GDM1 (cell line): ENCODE results near the gene GNAO1.

ENCODE experiments used
- DNase-seq: peaks from one replicate; lab custom pipeline; 2025; lab: John Stamatoyannopoulos, UW

The GNAO1 gene

DNA sequence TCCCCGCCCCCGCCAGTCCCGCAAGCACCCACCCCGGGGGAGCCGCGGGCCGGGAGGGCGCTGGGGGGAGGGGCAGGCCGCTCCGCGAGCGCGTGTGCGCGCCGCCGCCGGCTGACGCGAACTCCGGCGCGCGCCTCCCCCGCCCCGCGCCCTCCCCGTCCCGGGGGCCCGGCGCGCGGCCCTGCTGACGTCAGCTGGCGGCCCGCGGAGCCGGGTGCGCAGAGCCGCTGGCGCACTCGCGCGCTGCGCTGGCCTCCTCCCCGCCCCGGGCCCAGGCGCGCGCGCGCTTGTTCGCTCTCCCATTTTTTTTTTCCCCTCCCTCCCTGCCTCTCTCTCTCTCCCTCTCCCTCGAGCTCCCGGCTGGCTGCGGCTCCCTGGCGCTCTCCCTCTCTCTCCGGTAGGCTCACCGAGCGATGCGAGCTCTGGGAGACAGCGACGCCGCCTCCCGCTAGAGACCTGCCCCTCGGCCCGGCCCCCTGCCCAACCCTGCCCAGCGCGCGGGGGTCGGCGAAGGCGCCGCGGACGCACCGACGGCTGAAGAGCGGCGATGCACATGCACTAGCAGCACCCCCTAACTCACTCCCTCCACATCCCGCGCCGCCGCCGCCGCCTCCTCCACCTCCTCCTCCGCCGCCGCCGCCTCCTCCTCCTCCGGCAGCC lies at the start of gene GNAO1:
GNAO1 (plus strand) TSS at position 334 of the 660 bp plus-strand sequence. CDS start 747 bp downstream, outside the sequence.
- no peak for DNase-seq

DNA sequence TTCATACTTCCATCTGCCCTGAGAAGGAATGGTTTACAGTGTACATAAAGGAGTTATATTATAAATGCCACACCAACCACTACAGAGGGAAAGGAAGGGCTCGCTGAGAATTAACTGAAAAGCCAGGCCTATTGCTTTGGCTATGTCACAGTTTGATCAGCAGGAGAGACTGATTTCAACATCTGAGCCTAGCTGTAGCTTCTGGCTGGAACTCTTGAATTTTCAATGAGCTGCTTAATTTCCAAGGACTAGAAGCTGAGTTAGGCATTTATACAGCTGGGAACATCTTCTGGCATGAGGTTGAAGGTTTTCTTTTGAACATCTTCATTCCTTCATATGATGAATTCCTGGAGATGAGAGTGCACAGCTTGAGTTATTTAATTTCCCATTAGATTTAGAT lies 47.6 kb upstream of the GNAO1 start:
- no peak for DNase-seq

DNA sequence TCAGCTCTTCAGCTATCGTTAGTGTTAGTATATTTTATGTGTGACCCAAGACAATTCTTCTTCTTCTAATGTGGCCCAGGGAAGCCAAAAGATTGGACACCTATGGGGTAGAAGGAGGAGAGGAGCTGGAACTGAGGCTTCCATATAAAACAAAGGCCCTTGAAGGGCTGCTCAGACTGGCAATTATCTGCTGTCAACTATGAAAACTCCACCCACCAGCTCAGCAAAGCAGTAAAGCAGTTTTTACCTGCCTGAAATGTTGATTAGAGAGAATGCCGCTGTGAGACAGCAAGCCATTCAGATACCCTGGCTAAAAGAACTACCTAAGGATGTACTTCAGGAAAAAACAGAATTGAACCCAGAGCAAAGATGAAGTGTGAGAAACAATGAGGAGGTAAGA lies 45.9 kb upstream of the GNAO1 start:
- DNase-seq, result no peak

DNA sequence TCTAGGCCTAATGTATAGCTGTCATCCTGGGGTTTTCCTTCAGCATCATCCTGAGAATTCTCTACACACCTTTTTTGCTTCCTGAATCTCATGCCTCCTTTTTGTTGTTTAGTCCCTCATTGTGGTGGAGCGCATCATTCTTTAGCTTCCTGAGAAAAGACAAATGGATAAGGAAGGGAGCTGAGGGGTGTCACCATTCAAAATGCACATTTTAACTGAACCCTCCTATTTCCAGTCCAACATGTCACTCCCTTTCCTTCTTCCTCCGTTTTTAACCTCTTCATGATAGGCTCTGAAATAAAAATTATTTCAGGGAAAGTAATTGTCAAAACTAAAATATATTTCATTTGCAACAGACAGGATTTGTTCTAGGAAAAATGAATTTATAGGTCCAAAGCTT lies 39.7 kb upstream of the GNAO1 start:
- no peak for DNase-seq

DNA sequence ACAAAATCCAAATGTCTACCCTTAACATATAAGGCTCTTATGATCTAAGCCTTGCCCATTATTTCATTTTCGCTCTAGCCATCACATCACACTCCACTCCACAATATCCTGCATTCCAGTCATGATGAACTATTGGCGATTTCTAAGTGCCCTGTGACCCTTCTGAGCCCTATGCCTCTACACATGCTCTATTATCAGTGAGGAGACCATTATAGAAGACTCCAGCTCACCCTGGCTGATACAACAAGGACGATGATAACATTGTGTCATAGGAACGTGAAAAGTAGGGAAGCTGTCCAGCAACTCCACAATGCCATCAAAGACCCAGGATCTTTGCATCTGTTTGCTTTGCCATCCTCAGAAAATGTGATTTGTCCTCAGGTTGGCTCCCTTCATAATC lies 29.6 kb upstream of the GNAO1 start:
- no peak for DNase-seq

DNA sequence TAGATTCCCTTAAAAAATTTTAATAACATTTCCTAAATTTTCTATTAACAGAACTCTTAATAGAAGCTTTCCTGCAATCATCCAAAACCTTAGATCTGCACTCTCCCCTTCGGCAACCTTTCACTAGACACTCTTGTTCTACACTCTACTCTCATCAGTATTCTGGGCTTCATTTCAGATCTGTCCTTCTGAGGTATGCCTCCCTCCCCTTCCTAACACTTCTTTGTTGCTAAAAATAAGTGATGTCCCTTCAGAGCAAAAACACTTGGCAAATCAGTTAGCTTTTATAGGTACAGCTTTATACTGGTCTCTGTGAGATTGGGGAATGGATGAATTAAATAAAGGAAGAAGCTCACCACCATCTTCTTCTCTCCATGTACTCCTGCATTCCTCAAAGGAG lies 28.2 kb upstream of the GNAO1 start:
- DNase-seq, result no peak

DNA sequence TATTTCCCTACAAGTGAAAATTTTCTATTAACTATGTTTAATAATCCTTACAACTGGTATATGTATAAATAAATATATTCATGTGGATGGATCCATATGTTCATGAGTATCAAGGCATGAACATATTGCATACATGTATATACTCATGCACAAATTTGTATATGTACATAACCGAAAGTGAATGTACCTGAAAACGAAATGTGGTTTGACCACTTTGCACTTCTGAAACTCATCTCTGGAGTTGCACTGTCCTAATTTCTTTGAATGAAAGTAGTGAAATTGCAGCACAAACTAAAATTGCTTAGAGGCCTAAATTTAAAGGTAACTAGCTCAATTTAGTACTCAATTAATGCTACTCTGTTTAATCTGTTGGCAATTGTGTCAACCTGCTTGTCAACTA lies 27.4 kb upstream of the GNAO1 start:
- DNase-seq, result no peak

DNA sequence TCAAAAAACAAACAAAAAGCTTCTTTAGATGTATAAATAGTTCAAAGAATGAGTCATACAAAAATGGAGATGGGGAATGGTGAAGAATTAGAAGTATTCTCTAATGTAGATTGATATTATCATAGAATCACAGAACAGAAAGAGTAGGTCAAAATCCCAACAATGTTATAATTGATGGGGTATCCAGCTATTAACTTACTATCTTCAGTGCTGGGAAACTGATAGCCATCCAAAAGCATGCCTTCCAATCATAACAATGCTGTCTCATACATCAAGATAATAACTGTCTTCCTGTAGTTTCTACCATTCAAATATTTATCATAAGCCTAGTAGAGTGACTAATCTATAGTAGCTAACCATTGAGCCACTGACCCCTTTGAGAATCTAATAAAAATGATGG lies 26.7 kb upstream of the GNAO1 start:
- DNase-seq, result no peak

DNA sequence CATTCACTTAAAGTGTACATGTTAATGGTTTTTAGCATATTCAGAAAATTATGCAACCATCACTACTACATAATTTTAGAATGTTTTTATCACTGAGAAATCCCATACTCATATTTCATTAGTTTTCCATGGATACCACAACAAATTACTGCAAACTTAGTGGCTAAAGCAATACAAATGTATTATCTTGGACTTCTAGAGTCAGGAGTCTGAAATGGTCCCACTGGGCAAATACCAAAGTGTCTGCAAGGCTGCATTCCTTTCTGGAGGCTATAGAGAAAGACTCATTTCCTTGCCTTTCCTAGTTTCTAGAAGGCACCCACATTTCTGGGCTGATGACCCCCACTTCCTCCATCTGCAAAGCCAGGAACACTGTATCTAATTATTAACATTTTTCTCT lies 16.9 kb upstream of the GNAO1 start:
- DNase-seq, result no peak

DNA sequence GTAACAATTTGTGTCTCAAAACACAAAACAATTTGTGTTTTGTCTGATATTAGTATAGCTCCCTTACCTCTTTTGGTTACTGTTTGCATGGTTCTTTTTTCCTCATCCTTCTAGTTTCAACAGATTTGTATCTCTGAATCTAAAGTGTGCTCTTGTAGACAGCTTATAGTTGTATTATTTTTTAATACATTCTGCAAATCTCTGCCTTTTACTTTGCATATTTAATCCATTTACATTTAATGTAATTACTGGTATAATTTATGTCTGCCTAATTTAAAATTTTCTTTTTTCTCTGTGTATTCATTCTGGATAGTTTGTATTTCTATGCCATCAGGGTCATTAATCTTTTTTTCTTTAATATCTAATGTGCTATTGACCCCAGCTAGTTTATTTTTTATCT lies 9.9 kb upstream of the GNAO1 start:
- no peak for DNase-seq

DNA sequence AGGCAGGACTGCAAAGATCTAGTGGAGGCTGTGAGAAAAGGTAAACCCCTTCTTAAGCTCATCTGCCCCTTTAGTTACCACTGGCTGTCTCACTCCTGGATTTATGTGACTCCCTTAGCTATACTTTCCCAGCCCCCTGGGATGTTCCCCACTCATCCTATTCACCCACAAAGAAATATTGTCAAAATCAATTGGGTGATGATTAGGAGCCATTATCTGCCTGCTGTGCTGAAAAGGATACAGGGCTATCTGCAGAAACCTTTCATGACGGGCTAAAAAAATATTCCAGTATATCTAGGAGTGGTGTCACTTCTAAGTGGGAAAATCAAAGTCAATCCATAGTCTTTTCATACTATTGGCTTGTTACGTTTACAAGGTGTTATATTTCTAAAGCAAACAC lies 8.0 kb upstream of the GNAO1 start:
- no peak for DNase-seq

DNA sequence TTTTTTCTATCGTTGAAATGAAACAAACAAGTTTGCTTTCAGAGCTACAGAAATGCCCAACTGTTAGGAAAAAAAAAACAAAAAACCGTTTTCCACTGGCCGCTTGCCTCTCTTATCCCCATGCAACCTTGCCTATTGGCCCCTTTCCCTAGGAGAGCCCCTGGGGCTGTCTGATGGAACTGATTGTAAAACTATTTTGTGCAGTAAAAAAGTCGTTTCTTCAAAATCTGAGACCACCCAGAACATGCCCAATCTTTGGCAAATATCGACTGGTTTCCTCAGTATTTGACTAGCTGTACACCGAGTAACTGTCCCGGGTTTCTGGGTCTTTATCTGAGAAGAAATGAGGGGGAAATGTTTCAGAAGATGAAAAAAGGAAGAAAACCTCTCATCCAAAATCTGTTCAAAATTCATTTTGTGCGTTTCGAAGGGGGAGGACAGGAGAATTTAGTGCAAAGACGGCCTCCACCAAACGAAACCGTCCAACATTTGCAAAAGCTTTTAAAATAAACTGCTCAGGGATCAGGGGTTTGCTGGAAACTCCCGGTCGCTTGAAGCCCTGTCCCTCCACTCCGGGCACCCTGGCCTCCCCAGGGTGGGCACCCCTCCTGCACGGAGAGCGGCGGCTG lies 1.1 kb upstream of the GNAO1 start:
- no peak for DNase-seq

DNA sequence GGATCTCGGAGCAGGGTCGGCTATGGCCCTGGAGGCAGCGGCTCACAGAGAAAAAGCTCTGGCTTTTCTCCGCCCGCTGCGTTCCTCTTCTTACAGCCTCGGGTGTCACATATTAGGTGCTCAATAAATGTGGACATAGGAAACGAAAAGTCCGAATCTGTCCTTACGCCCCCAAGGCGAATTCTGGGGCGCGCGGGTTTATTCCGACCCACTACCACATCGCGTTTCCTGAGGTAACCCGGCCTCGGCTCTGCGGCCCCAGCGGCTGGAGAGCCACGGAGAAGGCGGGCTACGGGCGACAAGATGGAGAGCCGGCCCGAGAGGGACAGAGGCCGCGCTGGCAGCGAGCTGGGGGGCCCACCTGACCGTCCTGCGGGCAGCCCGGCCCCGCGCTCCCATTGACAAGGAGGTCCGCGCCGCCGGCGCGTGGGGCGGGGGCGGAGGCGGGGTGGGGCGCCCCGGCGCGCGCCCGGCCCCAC lies 573 bp upstream of the GNAO1 start:
- DNase-seq, result no peak

DNA sequence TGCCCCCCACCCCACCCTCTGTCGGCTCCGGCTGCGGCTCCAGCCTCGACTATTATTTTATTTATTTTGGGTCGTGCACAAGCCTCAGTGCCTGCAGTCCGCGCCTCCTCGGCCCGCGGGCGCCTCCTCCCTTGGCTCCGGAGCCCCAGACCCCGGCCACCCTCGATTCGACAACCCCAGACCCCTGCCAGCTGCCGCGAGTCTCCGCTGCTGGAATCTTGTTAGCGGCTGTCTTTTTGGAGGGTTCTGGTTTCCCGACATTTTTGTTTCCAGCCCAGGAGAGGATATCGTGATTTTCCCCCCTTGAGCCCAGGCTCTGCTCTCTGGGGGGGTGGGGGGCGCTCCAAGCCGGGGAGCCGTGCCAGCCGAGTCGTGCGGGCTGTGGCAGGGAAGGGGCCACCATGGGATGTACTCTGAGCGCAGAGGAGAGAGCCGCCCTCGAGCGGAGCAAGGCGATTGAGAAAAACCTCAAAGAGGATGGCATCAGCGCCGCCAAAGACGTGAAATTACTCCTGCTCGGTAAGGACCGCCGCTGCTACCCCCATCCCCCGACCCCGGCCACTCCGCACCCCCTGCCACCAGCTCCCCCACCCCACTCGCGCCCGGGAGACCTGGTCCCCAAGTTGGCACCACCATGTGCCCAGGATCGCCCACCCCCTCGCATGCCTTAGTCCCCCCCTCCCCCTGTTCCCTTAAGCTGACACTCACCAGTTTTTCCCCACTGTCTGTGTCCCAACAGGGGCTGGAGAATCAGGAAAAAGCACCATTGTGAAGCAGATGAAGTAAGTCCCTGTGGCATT lies 746 bp downstream of the GNAO1 start:
- no peak for DNase-seq

DNA sequence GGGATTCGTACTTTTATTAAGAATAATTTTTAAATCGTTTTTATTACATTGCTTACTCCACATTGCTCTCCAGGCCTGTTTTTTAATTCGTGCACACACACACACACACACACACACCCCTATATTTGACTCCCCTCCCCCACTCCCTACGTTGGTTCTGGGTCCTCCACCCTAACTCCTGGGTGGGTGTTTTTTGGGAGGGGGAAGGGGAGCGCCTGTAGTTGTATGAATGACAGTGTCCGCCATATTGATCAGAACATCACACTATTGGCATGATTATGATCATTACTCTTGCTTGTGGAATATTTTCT lies 1.3 kb downstream of the GNAO1 start:
- DNase-seq, result no peak

DNA sequence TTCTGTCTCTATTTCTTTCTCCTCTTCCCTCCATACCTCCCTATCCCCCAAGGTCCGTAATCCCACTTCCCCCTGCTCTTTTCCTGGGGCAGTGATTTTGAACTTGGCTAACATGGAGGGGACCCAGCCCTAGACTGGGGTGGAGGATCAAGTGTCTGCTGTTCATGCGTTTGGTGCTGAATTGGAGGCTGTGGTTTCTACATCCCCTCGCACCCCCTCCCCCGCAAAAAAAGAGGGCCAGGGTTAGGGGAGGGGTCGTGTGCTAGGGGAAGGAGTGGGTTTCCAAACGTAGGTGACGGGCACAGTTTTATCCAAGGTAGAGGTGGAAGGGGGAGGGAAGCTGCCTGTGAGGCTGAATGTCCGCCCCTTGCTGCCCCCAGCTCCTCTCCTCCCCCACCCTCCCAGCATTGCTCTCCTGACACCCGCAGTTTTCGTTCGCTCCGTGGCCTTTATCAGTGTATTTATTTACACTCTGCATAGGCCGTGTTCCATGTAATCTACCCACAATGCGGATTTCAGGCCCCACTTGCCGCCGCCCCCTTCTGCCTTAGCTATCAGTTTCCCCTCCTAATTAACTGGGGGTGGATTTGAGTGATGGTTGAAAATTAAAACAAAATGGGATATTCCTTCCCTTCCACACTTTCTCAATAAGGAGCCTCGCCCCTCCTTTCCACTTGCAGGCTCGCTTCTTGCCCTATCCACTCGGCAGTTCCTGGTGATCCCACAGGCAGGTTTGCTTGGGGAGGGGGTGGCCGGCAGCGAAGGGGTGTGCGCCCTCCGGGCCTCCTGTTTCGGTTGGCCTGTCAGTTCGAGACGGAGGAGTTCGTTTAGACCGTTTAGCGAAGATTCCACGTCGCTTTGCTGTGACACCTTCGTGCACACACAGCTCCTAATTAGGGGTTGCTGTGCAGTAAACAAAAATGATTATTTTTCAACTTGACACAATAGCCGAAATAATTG lies 2.0 kb downstream of the GNAO1 start:
- no peak for DNase-seq

DNA sequence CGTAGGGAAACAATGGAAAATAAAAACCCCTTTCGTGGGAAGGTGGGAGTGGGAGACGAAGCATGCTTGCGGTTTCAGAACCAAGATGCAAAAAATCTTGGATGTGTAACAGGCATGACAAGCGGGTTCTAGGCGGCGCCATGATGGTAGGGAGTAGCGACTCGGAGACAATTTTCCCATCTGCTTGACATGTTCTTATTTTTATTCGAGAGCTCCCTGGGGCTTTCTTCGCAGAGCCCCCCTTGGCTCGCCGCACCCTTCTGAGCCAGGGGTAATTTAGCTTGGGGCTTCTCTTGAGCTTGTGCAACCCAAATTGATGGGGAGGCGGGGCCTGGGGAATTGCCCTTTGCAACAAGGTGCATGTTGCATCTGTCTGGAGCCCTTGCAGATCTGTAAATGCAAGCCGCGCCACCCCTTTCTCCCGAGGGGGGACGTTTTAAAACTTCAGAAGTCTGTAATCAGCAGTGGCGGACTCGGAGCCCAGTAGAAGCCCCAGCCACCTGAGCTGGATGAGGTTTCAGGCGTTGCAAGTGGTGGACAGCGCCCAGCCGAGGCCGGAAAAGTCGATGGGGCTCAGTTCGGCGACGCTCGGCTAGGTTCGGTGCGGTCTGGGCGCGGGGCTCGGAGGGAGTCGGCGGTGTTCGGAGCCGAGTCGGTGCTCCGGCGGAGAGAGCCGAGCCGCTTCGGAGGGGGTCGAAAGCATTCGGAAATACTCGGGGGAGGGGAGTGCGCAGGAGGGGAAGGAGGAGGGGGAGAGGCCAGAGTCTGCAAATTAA lies 2.9 kb downstream of the GNAO1 start:
- no peak for DNase-seq

DNA sequence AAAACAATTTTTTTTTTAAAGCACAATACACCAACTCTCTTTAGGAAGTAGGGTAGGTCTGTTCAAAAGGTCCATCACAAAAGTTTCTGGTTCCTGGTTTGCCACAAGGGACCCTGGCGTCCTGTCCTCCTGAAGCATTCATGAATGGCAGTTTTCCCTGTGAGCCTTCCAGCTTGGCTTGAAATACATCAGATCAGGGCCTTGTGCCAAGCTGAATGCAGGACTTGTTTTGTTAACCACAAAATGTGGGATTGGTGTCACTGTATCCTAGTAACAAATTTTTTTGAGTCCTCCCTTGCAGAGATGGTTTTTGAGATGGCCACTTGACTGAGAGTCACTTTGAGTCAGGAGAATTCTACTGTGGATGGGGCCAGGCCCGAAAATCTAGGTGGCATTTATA lies 3.9 kb downstream of the GNAO1 start:
- no peak for DNase-seq

DNA sequence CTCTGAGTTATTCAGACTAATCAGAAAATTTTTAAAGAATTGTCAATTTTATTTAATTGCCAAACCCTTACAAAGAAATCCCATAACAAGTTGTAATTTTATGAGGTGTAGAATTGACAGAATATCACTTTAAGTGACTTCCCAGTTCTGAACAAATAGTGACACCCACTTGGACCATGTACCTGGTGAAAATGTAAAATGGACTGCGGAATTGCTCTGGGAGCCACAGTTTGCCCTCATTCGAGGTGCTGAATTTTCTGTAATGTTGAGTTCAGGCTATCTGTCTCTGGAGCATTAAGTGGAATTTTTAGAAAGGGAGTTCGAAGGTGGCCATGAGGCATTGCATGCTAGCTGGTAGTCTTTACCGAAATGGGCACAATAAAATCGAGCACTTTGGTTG lies 5.1 kb downstream of the GNAO1 start:
- no peak for DNase-seq

DNA sequence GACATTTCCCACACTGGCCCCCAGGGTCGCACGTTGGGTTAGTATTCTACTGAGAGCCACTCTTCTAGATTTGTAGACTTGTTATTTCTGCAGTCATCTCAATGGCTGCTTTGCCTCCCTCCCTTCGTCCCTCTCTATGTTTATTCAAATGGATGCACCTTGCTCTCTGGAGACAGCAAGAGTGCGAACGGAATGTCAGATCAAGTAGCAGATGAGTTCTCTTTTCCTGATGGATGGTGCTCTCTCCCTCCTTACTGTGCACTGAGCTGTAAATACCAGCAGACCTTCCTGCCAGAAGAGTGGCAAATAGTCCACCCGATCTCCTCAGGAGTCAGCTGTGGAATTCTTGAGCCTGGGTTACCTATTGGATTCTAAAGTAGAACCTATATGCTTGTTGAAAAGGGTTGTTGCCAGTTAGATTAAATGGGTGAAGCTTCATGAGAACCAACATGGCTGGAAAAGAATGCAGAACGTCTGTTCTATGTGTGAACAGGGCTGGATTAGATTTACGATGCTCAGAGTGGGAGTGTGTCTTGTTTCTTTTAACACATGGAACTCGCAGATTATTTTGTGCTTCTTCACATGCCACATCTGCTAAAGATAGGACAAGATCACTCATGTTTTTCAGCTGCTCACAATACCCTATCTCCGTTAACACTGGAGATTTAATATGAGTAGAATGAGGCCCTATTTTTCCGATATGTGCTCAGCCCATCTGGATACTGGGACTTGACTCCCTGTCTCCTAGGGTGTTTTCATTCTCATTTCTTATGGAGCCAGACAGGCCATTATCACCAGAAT lies 6.1 kb downstream of the GNAO1 start:
- no peak for DNase-seq
